ENCODE results near the gene SRL. TPM values are rescaled to one million over a fixed set of nuclear protein-coding genes. Genes with fewer than 3 reads are reported as not detected.
"Not testable (repeated sequence)": the region's sequence is repeated elsewhere in the genome, so short reads cannot be mapped to it uniquely, and the experiment has no call there.

The SRL gene
- total RNA-seq, 2 experiments from 2014 or later: not detected

DNA sequence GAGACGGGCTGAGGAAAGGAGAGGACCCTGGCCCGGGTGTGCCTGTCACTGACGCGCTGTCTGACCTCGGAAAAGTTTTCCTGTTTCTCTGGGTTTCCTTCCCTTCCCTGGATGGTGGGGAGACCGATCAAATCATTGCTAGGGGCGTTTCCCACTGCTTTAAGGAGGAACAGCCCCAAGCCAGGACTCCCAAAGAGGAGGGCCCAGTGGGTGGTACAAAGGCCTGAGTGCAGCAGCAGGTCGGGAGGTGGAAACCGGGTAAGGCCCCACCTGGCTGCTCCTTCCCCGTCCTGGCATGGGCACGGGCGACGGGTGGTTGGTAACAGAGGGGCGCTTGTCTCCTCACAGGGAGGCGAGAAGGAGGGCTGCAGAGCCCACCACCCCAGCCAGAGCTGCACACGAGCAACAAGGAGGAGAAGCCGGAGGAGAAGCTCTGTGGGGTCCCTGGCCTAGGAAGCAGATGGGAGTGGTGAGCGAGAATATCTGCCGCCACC is 2.2 kb downstream of the SRL start:
- CTCF ChIA-PET: interaction anchor here (3.2 kb wide), 1 partner anchor 14 kb away, joined by 15 read pairs; no protein-coding TSS in a partner anchor
- POLR2A ChIA-PET: no interaction called here

GRCh38 chr16:4239020-4239419 is 2.9 kb downstream of the SRL start:
- CTCF ChIA-PET: interaction anchor here (0.7 to 3.2 kb wide), 2 partner anchors 15 to 241 kb away, joined by 3 to 15 read pairs; no protein-coding TSS in a partner anchor

DNA sequence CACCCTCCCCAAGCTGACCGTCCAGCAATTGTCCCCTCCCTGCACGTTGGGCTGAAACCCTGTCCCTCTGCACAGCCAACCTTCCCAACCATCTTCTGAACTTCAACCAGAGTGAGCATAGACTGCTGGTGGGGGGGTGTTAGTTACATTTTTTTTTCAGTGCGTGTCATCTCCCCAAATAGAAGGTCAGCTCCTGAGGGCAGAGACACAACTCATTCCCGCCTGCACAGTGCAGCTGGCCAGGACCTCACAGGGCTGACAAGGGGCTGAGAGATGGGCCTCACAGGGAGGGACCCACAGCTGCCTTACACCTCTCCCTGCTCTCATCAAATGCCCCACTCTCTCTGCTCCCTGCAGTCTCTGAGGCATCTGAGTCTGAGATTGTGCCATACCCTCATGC is 8.4 kb downstream of the SRL start:
- CTCF ChIA-PET: no interaction called here
- POLR2A ChIA-PET: no interaction called here

More at GRCh38 chr16:4239020-4239419, 2.9 kb downstream of the SRL start:
- POLR2A ChIA-PET: interaction anchor here (0.7 kb wide), 1 partner anchor 59 kb away, joined by 6 read pairs; no protein-coding TSS in a partner anchor

- ChIA-PET CTCF (no interaction called here), POLR2A (interaction anchor here (0.5 kb wide), 1 partner anchor 215 kb away, joined by 3 read pairs; no protein-coding TSS in a partner anchor)
These were observed 9.1 kb downstream of the SRL start for GRCh38 chr16:4232541-4233386.

GRCh38 chr16:4231886-4232285 is 10.0 kb downstream of the SRL start:
- ChIA-PET CTCF (no interaction called here), POLR2A (no interaction called here)

GRCh38 chr16:4231367-4231766 is 10.5 kb downstream of the SRL start:
- CTCF ChIA-PET: no interaction called here
- POLR2A ChIA-PET: no interaction called here

DNA sequence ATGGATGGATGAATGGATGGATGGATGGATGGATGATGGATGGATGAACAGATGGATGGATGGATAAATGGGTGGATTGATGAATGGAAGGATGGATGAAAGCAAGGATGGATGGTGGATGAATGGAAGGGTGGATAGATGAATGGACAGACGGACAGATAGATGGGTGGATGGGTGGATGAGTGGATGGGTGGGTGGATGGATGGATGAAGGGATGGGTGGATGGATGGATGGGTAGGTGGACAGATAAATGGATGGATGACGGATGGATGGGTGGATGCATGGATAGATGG is 14.9 kb downstream of the SRL start:
- ChIA-PET CTCF (no interaction called here), POLR2A (no interaction called here)

DNA sequence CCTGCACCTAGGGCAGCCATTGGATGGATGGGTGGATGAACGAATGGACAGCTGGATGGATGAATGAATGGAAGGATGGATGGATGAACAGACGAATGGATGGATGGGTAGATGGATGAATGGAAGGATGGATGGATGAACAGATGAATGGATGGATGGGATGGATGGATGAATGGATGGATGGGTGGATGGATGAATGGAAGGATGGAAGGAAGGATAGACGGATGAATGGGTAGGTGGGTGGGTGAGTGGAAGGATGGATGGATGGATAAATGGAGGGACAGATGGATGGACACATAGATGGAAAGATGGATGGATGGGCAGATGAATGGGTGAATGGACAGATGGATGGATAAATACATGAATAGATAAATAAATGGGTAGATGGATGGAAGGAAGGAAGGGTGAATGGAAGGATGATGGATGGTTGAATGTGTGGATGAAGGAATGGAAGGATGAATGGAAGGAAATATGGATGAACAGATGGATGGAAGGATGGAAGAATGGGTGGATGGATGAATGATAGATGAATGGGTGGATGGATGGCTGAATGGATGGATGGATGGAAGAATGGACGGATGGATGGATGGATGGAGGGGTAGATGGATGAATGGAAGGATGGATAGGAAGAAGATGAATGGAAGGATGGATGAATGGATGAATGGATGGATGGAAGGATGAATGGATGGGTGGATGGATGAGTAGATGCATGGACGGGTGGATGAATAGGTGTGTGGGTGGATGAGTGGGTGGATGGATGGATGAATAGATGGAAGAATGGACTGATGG is 15.4 kb downstream of the SRL start:
- CTCF ChIA-PET: no interaction called here
- POLR2A ChIA-PET: no interaction called here

DNA sequence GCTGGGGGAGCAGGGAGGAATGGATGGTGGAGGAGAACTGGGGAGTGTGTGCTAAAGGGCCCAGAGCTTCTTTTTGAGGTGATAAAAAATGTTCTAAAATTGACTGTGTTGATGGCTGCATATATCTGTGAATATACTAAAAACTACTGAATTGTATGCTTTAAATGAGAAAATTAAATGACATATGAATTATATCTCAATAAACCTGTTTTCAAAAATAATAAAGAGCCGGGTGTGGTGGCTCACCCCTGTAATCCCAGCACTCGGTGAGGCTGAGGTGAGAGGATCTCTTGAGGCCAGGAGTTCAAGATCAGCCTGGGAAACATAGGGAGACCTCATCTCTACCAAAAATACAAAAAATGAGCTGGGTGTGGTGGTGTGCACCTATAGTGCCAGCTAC is 16.8 kb downstream of the SRL start:
- POLR2A ChIA-PET: no interaction called here
- CTCF ChIA-PET: interaction anchor here (0.7 kb wide), 1 partner anchor 18 kb away, joined by 3 read pairs; no protein-coding TSS in a partner anchor

DNA sequence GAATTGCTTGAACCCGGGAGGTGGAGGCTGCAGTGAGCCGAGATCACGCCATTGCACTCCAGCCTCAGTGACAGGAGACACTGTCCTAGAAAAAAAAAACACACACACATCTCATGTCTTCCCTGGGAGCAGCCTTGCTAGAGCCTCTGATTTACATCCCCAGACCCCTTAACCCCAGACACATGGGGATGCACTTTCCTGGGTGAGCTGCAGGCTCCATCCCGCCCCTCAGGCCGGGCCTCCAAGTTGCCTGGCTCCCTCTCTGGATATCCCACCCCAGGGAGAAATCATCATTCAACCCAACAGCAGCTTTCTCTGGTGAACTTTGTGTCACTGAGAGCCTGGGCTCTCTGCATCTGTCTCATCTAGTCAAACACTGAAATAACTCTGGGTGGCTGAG is 21.5 kb downstream of the SRL start:
- POLR2A ChIA-PET: no interaction called here
- CTCF ChIA-PET: no interaction called here

DNA sequence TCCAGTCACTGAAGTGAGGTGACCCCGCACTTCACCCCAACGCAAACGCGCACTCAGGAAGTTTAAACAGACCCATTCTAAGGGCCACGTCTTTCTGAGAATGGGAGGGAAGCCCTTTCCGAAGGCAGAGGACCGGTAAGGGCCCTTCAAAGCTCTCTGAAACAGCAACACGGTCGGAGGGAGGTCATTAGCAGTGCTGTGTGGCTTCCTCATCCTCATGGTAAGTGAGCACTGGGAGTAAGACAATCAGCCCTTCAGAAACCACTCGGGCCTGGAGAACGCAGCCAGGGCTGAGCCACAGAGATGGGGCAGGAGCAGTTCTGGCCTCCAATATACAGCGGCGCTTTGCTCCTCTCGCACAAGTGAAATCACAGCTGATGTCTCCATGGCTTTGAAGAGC is 23.7 kb downstream of the SRL start:
- ChIA-PET CTCF (no interaction called here), POLR2A (no interaction called here)

DNA sequence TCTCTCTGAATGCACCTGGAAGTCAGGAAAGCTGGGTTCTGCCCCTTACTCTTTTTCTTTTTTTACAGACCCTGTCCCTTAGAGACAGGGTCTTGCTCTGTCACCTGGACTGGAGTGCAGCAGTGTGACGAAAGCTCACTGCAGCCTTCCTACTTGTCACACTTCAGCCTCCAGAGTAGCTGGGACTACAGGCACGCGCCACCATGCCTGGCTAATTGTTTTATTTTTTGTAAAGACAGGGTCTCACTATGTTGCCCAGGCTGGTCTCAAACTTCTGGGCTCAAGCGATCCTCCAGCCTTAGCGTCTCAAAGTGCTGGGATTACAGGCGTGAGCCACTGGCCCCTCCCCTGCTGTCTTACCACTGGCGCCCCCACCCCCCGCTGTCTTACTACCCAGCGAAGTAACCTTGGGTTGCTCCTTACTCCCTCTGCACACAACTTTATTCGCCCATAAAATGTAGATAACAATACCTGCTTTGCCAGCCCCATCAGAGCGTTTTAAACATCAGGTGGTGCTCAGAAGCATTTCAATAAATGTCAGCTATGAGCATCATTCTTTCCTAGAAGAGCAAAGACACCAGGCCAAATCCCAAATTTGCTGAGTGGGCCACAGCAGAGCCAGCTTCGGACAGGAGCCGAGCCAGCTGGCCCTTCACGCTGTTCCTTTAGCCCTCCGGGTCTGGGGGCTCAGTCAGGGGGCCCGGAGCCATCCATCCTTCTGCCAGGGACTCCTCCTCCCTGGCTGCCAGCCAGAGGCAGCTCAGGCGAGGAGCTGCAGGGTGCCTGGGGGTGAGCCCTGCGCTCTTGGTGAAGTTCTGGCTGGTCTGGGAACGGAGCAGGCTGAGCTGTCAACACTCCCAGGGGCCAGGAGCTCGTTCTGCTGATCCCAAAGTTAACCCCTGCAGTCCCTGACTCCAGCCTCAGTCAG is 24.4 kb downstream of the SRL start:
- ChIA-PET CTCF (no interaction called here), POLR2A (no interaction called here)

DNA sequence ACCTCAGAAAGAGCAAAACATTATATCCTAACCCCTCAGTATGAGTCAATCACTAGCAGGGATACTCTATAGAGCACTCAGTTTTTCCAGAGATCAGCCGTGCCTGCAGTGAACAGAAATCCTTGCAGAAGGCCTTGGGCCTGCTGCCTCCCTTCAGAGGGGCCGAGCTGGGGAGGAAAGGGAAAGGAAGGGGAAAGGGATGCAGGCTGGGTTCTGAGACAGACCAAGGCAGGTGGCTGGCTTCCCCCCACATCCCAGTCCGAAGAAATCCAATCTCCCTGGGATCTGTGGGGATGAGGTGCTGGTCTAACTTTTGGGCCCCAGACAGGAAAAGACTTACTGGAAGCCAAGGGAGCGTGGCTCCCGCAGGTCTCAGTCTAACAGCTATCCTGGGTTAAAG is 25.3 kb downstream of the SRL start:
- CTCF ChIA-PET: no interaction called here
- POLR2A ChIA-PET: no interaction called here

GRCh38 chr16:4215106-4215505 is 26.8 kb downstream of the SRL start:
- CTCF ChIA-PET: interaction anchor here (1.3 kb wide), 1 partner anchor 38 kb away, joined by 3 read pairs; no protein-coding TSS in a partner anchor
- POLR2A ChIA-PET: no interaction called here

GRCh38 chr16:4214215-4214621 is 27.7 kb downstream of the SRL start:
- ChIA-PET POLR2A (interaction anchor here (0.6 kb wide), 1 partner anchor 55 kb away, joined by 3 read pairs; no protein-coding TSS in a partner anchor), CTCF (no interaction called here)

DNA sequence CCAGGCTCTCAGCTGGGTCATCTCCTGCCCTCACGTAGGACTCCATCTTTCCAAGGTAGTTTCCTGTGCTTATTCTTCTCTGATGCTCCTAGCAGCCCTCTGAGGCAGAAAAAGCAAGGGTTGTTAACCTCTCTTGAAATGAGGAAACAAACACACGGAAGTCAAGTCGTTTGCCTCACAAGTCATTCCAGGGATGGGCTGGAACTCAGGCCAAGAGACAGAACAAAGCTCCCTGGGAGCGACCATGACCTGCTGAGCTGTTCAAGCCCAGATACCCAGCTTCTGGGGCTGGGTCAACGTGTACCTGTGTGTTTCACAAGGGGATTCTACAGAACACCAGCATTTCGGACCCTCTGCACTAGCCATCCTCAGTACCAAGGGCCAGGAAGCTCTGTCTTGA is 28.1 kb downstream of the SRL start:
- POLR2A ChIA-PET: interaction anchor here (0.6 kb wide), 1 partner anchor 55 kb away, joined by 3 read pairs; no protein-coding TSS in a partner anchor
- CTCF ChIA-PET: no interaction called here

DNA sequence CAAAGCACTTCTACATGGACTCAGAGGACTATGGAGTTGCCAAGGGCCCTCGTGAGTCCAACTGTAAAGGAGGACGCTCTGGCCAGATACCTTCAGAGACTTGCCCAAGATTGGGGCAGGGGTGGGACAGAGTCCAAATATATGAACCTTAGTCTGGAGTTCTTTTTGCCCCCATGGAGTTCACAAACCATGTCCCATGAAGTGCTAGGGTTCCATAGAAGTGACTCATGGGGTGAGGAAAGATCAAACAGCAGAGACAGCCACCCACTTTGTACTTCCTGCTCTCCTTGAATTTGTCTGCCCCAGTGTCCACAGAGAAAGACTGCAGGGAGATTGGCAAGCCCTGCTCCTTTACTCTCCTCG is 29.0 kb downstream of the SRL start:
- POLR2A ChIA-PET: no interaction called here
- CTCF ChIA-PET: no interaction called here

DNA sequence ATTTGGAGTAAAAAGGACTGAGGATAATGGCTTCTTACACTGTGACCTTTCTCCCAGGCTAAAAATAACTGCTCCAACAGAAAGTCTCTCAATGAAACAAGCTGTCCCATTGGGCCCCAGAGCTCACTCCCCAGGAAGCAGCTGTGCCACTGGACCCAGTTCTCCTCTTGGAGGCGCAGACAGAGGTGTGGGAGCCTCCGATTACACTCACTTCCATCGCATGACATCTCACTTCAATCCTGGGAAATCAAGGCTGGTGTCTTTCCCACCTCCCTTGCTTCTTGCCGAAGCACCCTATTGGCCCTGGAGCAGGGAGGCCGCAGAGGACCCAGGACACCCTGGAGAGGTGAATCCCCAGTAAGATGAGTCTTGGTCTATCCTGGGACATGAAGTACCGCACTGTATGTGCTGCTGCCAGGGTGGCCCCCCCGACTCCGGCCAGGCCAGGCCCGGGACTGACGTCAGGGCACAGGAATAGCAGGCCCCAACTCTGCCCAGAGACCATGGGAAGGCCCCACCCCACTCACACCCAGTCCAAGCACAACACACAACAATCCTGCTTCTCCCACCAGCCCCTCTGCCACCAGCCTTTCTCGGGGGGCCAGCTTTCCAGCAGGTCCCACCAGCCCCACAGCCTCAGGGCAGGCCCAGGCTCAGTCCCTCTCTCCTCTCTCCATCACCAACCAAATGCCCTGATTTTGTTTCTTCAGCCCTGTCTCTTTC is 29.5 kb downstream of the SRL start:
- ChIA-PET POLR2A (no interaction called here), CTCF (no interaction called here)

GRCh38 chr16:4211445-4212210 is 30.3 kb downstream of the SRL start:
- CTCF ChIA-PET, POLR2A ChIA-PET: not testable (repeated sequence)
